Heart right ventricle (tissue), 16 donors: Measurements from ENCODE around the gene DCTD. TPM values are rescaled to one million over a fixed set of nuclear protein-coding genes. Genes with fewer than 3 reads are reported as not detected.

ENCODE experiments used
- ATAC-seq, 8 donors: fragments of 200-7000 bp; cut with Tn5 transposase; one replicate each; pipeline ENCODE4 v1.9.1; 2020; ENCODE audit warnings: mild to moderate bottlenecking in 8 of 8, moderate library complexity in 8 of 8, moderate number of reproducible peaks in 1 of 8
- DNase-seq, 2 donors: peaks; one replicate each; pipeline ENCODE4 v3.0.0-alpha.2; 2020
- H3K27ac ChIP-seq, 10 donors: fragments of 200-600 bp; sonication (generic) in 2 of 10; one replicate each; pipeline versions ENCODE4 v1.5.0 to v1.8.0; 2020 to 2022; ENCODE audit warnings: mild to moderate bottlenecking in 3 of 10
- H3K27me3 ChIP-seq, 7 donors: fragments of 200-600 bp; one replicate each; pipeline ENCODE4 v1.8.0; 2021 to 2022; ENCODE audit warnings: mild to moderate bottlenecking in 2 of 7
- H3K36me3 ChIP-seq, 9 donors: fragments of 200-600 bp; sonication (generic) in 1 of 9; one replicate each; pipeline versions ENCODE4 v1.5.0 to v1.8.0; 2020 to 2022; ENCODE audit warnings: mild to moderate bottlenecking in 2 of 9
- H3K4me1 ChIP-seq, 9 donors: fragments of 200-600 bp; sonication (generic) in 1 of 9; one replicate each; pipeline versions ENCODE4 v1.5.0 to v1.8.0; 2020 to 2022; ENCODE audit warnings: mild to moderate bottlenecking in 4 of 9
- H3K4me3 ChIP-seq, 10 donors: fragments of 200-600 bp; sonication (generic) in 2 of 10; one replicate each; pipeline versions ENCODE4 v1.5.0 to v1.8.0; 2020 to 2022; ENCODE audit warnings: mild to moderate bottlenecking in 7 of 10, moderate library complexity in 2 of 10
- H3K9me3 ChIP-seq, 11 donors: fragments of 200-600 bp in 10 of 11; sonication (generic) in 2 of 11; one replicate each; pipeline versions ENCODE4 v1.5.0 to v1.8.0; 2013 to 2022; ENCODE audit warnings: mild to moderate bottlenecking in 2 of 11, control low read depth in 1 of 11, moderate library complexity in 1 of 11
- WGBS, 2 donors: extraction: QIAGEN DNeasy Blood & Tissue Kit; methylation state at CpG; one replicate each; pipeline ENCODE4 v1.1.7; 2013; ENCODE audit warnings: inconsistent platforms in 1 of 2; 5-methylcytosine and 5-hydroxymethylcytosine counted together
- intact Hi-C, 10 donors: fragments of 100-400 bp; cut with DNase I; formaldehyde crosslinking; loops; one replicate each; pipeline versions ENCODE4 v1.11.1 to v1.14.2; 2022
- polyA plus RNA-seq, 2 donors: library from polyadenylated mRNA; stranded (reverse); fragments of 200-250 nt; gene quantifications; one replicate each; pipeline ENCODE4 v1.2.3, GENCODE V29; 2013
- total RNA-seq, 10 donors: library from RNA; stranded (reverse); fragmentation: NEBNext Ultra II Directional in 3 of 10; extraction: Animal tissue kit (Norgen Biotek cat#: 25700) in 3 of 10; gene quantifications; one replicate each; pipeline versions ENCODE4 v1.2.1 to v1.2.4, GENCODE V29; 2021 to 2023
- TF ChIP-seq, protein P1 (sequence below), 9 donors: fragments of 200-600 bp; sonication (generic) in 2 of 9; IDR thresholded peaks; one replicate each; pipeline versions ENCODE4 v1.5.0 to v1.8.0; 2021 to 2022; ENCODE audit warnings: antibody characterized with exemption in 9 of 9, mild to moderate bottlenecking in 5 of 9, moderate library complexity in 1 of 9
- donor health status: Arrhythmogenic right ventricular cardiomyopathy.
- donor health status: ischemic (EF 13 %, LVEDD 7.1; RV severe dilation, severe dysfunction).
- donor health status: healthy with polysubstance abuse.
- donor health status: DM: no; HTN: yes; CAD: no.
- donor health status: DM: no; HTN: no; CAD: no.
- donor health status: ischemic (EF 25% LVEDD 6.9; RV normal size, moderate dysfunction).
- donor health status: ischemic (EF 25% LVEDD 5.7; RV mildly dilated, moderate dysfunction).
- donor health status: healthy.
- donor health status: DM: yes; HTN: yes; CAD: no.
- donor health status: Ischemic cardiomyopathy.
- donor health status: ischemic (EF 35%, LVEDD 5.7; RV mildly dilated, moderate dysfunction).
- donor health status: nonischemic (EF 11% LVEDD 7.7; RV severe dilation, severe dysfunction).
- donor health status: DM: yes; HTN: yes; CAD: no.
- donor health status: PGD.
- donor health status: ischemic (EF 29% LVEDD 5.4; RV normal size, mild dysfunction).
- donor health status: nonischemic (EF 23%, LVEDD 6.1; RV moderate dilation, normal function).

DCTD gene
- total and polyA plus RNA-seq, 12 donors = 16.8 to 53.1 (median 38.5) TPM

DNA sequence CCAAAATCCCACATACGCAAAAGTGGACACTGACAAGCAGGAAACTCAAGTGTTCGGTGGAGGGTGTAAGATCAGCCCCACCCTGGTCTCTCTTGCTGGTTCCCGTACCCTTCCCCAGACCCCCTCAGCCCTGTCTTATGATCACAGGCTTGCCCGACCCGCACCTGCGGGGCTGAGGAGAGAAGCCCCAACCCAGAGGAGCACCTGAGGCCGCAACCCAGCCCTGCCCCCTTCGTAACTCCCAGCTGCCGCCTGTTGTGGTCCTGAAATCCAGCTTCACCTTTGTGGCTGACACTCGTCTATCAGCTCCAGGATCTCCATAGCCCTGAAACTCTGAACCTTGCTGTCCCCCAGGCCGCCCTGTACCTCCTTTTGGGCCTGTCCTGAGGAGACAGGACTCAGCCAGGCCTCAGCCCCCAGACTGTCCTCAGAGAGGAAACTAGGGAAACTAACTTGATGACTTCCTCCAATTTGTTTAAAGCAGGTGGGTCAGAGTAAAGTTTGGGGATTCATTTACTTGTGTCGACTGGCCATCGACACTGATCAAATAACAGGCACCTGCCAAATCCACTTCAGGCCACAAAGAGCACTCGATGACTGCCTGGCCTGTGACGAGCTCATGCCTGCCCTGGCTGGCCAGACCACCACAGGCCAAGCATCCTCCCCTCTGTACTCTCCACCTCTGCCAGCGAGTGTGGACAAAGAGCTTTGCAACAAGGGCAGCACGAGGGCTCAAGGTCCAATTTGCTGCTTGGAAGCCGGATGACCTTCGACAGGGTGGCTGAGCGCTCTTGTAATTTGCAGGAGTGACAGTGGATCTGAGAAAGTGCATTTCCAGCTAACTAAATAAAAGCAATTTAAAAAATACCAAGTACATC lies 19.3 kb downstream of the DCTD start:
- no peak for ATAC-seq
- intact Hi-C loops = no loop called here
- no peak overlapping the region for H3K4me3 ChIP-seq
- peaks cover 0 to 98% (median 29%) of the 10 kb centered on the region in 9 donors for H3K36me3 ChIP-seq
- WGBS, 2 donors = 87 to 92% methylated on average over 20 of the region's 20 CpGs
- H3K4me1 ChIP-seq = no peaks in the 10 kb centered on the region
- no peak overlapping the region for H3K27ac ChIP-seq
- no peaks in the 10 kb centered on the region for H3K9me3 ChIP-seq
- DNase-seq = no peak
- H3K27me3 ChIP-seq = no peaks in the 10 kb centered on the region
- TF ChIP-seq, protein P1, sequence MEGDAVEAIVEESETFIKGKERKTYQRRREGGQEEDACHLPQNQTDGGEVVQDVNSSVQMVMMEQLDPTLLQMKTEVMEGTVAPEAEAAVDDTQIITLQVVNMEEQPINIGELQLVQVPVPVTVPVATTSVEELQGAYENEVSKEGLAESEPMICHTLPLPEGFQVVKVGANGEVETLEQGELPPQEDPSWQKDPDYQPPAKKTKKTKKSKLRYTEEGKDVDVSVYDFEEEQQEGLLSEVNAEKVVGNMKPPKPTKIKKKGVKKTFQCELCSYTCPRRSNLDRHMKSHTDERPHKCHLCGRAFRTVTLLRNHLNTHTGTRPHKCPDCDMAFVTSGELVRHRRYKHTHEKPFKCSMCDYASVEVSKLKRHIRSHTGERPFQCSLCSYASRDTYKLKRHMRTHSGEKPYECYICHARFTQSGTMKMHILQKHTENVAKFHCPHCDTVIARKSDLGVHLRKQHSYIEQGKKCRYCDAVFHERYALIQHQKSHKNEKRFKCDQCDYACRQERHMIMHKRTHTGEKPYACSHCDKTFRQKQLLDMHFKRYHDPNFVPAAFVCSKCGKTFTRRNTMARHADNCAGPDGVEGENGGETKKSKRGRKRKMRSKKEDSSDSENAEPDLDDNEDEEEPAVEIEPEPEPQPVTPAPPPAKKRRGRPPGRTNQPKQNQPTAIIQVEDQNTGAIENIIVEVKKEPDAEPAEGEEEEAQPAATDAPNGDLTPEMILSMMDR (IDR thresholded peaks at IDR 0.05) = no peak

DNA sequence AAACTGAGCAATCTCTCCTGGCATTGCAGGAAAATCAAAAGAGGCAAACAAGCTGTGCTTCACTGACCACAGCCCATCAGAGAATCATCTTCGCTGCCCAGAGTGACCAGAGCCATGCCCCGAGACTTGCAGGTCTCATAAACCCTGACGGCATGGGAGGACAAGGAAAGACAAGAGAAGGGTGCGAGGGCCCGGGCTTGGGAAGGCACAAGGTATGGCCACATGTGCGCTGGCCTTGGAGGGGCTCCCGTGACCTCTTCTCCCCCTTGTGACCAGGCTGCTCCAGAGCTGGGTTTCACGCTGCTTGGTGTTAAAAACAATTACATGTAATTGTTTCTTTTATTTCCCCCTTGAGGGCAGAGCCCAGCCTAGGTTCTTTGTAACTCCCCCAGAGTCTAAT lies 20.8 kb downstream of the DCTD start:
- no peaks in the 10 kb centered on the region for H3K4me1 ChIP-seq
- H3K27ac ChIP-seq = no peak overlapping the region
- H3K9me3 ChIP-seq = no peaks in the 10 kb centered on the region
- no peaks in the 10 kb centered on the region for H3K27me3 ChIP-seq
- peaks cover 0 to 98% (median 30%) of the 10 kb centered on the region in 9 donors for H3K36me3 ChIP-seq
- intact Hi-C loops = no loop called here
- no peak overlapping the region for H3K4me3 ChIP-seq
- 95 to 98% methylated on average over 8 of the region's 8 CpGs for WGBS, 2 donors
- ATAC-seq = no peak
- TF ChIP-seq, protein P1 (IDR thresholded peaks at IDR 0.05) = no peak
- DNase-seq = no peak

DNA sequence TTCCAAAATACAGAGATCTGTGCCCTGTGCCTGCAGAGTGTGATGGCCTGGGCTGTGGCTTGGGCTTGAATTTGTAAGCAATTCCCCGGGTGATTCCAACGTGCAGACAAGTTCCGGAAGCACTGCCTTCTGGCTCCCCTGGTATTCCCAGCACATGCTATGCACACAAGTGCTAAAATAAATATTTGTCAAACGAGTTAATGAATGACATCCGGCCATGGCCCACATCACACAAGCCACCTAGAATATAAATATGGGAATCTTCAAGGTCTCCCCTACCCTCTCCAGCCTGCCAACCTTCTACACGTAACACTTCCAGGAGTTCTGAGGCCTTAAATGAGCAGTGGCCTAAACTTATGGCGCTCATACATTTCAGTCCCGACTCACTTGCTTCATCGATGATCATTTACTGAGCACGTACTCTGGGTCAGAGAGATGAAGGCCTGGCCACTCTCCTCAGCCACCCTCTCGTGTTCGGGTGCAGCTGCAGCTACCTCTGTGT lies 21.3 kb downstream of the DCTD start:
- Histone ChIP-seq H3K27me3 (no peaks in the 10 kb centered on the region), H3K9me3 (no peaks in the 10 kb centered on the region), H3K4me3 (no peak overlapping the region), H3K4me1 (no peaks in the 10 kb centered on the region), H3K27ac (no peak overlapping the region), H3K36me3 (peaks cover 0 to 98% (median 35%) of the 10 kb centered on the region in 9 donors)
- intact Hi-C loops = no loop called here
- ATAC-seq (no peak), DNase-seq (no peak)
- WGBS, 2 donors = 83 to 86% methylated on average over 12 of the region's 12 CpGs
- TF ChIP-seq, protein P1 (IDR thresholded peaks at IDR 0.05) = no peak

DNA sequence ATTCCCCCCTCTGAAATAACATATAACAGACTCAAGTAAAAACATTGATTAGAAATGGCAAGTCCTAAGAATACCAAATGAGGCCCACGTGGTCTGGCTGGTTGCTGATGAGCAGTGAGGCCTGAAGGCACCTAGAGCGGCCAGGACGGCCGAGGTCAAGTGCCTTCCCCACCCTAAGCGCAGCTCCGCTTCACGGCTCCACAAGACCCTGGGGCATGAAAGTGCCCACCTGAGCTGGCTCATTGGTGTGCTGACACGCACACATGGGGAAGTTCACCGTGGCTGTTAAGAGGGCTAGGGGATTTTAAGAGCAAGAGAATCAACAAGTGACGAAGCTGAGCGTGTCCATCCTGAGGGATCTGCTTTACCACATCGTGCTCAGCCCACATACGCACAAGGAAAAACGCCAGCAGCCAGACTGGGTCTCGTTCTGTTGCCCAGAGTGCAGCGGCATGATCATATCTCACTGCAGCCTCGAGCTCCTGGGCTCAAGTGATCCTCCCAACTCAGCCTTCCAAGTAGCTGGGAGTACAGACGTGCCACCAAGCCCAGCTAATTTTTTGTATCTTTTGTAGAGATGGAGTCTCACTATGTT lies 22.4 kb downstream of the DCTD start:
- 94 to 97% methylated on average over 18 of the region's 18 CpGs for WGBS, 2 donors
- Histone ChIP-seq H3K4me1 (no peaks in the 10 kb centered on the region), H3K27ac (no peak overlapping the region), H3K36me3 (peaks cover 0 to 98% (median 42%) of the 10 kb centered on the region in 9 donors), H3K4me3 (no peak overlapping the region), H3K9me3 (no peaks in the 10 kb centered on the region), H3K27me3 (no peaks in the 10 kb centered on the region)
- no peak for DNase-seq
- intact Hi-C loops = no loop called here
- TF ChIP-seq, protein P1 (IDR thresholded peaks at IDR 0.05) = no peak
- ATAC-seq = no peak
